Esophagus squamous epithelium (tissue), 4 donors: Measurements from ENCODE around the gene ANK3.

Source experiments
- CTCF ChIP-seq, 6 experiments: fragments of 450-650 bp in 4 of 6; fragments of 200-600 bp in 2 of 6; sonication (generic) in 2 of 6; IDR thresholded peaks; one replicate each; pipeline ENCODE4 v1.5.1; 2016 to 2019; ENCODE audit warnings: antibody characterized with exemption in 6 of 6, mild to moderate bottlenecking in 4 of 6, moderate library complexity in 4 of 6
- POLR2A ChIP-seq, 4 donors: fragments of 450-650 bp; IDR thresholded peaks; one replicate each; pipeline ENCODE4 v1.6.1; 2017; ENCODE audit warnings: antibody characterized with exemption in 4 of 4, mild to moderate bottlenecking in 4 of 4, moderate library complexity in 3 of 4

- no peak for TF ChIP-seq POLR2A (IDR thresholded peaks at IDR 0.05)
- TF ChIP-seq CTCF (IDR thresholded peaks at IDR 0.05): no peak
These were observed 6.6 kb downstream of the ANK3 start for GRCh38 chr10:60382946-60383681.
